ENCODE measurements around the gene TPRN. TPM values are rescaled to one million over a fixed set of nuclear protein-coding genes. Genes with fewer than 3 reads are reported as not detected.

Gene TPRN
- total RNA-seq, 4 donors from 2014 or later = 13.0 to 34.2 (median 15.8) TPM

- peaks cover 17 to 56% (median 29%) of the 10 kb centered on the region in 3 donors for H3K4me1 ChIP-seq
- no CpG with 5 or more reads among the region's 57 CpGs for WGBS, 2 donors
- H3K27me3 ChIP-seq = peaks cover 34 to 100% (median 56%) of the 10 kb centered on the region in 4 donors
- H3K9me3 ChIP-seq = no peaks in the 10 kb centered on the region
- peak overlapping the region; percentile 26 to 58 (median 36) for H3K4me3 ChIP-seq
- H3K36me3 ChIP-seq = no peaks in the 10 kb centered on the region
- TF ChIP-seq CTCF (IDR thresholded peaks at IDR 0.05) = no peak
- TF ChIP-seq POLR2A (IDR thresholded peaks at IDR 0.05) = no peak
- no peak overlapping the region for H3K27ac ChIP-seq
- intact Hi-C loops (cut with DNase I) = no loop called here
- DNase-seq = no peak
Observed at GRCh38 chr9:137167747-137168572, 32.6 kb downstream of the TPRN start.

- Histone ChIP-seq H3K4me3 (peak overlapping the region in 1 of 4 donors; percentile 58), H3K36me3 (no peaks in the 10 kb centered on the region), H3K4me1 (peaks cover 23 to 56% (median 36%) of the 10 kb centered on the region in 3 donors), H3K27me3 (peaks cover 37 to 100% (median 61%) of the 10 kb centered on the region in 4 donors), H3K27ac (no peak overlapping the region), H3K9me3 (no peaks in the 10 kb centered on the region)
- DNase-seq = no peak
- no peak for TF ChIP-seq CTCF (IDR thresholded peaks at IDR 0.05)
- no peak for TF ChIP-seq POLR2A (IDR thresholded peaks at IDR 0.05)
- no CpG with 5 or more reads among the region's 44 CpGs for WGBS, 2 donors
- intact Hi-C loops (cut with DNase I) = no loop called here
Observed at GRCh38 chr9:137167277-137167746, 33.2 kb downstream of the TPRN start.

GRCh38 chr9:137166380-137167229 lies 33.9 kb downstream of the TPRN start:
- intact Hi-C loops (cut with DNase I) = no loop called here
- DNase-seq = no peak
- Histone ChIP-seq H3K4me3 (no peak overlapping the region), H3K27ac (no peak overlapping the region), H3K36me3 (no peaks in the 10 kb centered on the region), H3K9me3 (no peaks in the 10 kb centered on the region), H3K4me1 (peaks cover 30 to 60% (median 42%) of the 10 kb centered on the region in 3 donors), H3K27me3 (peaks cover 44 to 100% (median 68%) of the 10 kb centered on the region in 4 donors)
- no peak for TF ChIP-seq CTCF (IDR thresholded peaks at IDR 0.05)
- no peak for TF ChIP-seq POLR2A (IDR thresholded peaks at IDR 0.05)
- 68 to 73% methylated on average over 8 to 9 of the region's 22 CpGs for WGBS, 2 donors

- no peaks in the 10 kb centered on the region for H3K36me3 ChIP-seq
- peaks cover 48 to 100% (median 74%) of the 10 kb centered on the region in 4 donors for H3K27me3 ChIP-seq
- no peaks in the 10 kb centered on the region for H3K9me3 ChIP-seq
- no peak overlapping the region for H3K27ac ChIP-seq
- intact Hi-C loops (cut with DNase I) = no loop called here
- peaks cover 31 to 66% (median 42%) of the 10 kb centered on the region in 3 donors for H3K4me1 ChIP-seq
- no peak overlapping the region for H3K4me3 ChIP-seq
- TF ChIP-seq CTCF (IDR thresholded peaks at IDR 0.05) = no peak
- DNase-seq = no peak
- 78 to 83% methylated on average over 23 to 25 of the region's 32 CpGs for WGBS, 2 donors
Observed at GRCh38 chr9:137165250-137165836, 35.2 kb downstream of the TPRN start.

All from esophagus squamous epithelium (tissue), 5 donors.